ENCODE results near the gene HEPHL1. TPM values are rescaled to one million over a fixed set of nuclear protein-coding genes. Genes with fewer than 3 reads are reported as not detected.

The HEPHL1 gene
- total RNA-seq, 2 donors from 2014 or later, result not detected

GRCh38 chr11:93988912-93989311 lies 32.2 kb upstream of the HEPHL1 start:
- H3K27ac ChIP-seq, result no peak overlapping the region
- DNase-seq (ENCODE audit: low spot score) (no peak), ATAC-seq (ENCODE audit: insufficient number of reproducible peaks, low FRiP score, low read depth) (no peak)
- no peaks in the 10 kb centered on the region for H3K4me1 ChIP-seq (ENCODE audit: control insufficient read depth in 1 of 2, low read depth in 2 of 2)
- H3K36me3 ChIP-seq, result no peaks in the 10 kb centered on the region
- no peaks in the 10 kb centered on the region for H3K27me3 ChIP-seq (replicated peaks; ENCODE audit: insufficient read depth)
- peaks cover 3% of the 10 kb centered on the region for H3K9me3 ChIP-seq
- H3K4me3 ChIP-seq, result no peak overlapping the region
- TF ChIP-seq CTCF (IDR thresholded peaks at IDR 0.05), result no peak

DNA sequence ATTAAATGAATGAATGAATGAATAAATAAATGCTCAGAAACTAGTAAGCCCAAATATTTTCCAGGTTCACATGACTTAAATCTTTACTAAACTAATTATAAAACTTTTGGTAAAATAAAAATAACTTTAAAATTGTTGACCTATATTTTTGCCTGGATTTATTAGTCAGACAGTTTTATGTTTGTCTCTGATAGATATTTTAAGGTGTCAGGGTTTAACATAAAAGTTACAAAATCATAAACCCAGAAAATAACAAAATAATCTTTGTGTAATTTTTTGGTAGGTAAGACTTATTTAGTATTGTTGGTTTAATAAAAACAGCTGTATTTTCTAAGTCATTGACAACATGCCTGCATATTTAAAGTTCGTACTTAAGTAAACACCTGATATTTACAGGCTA lies 27.4 kb upstream of the HEPHL1 start:
- H3K4me3 ChIP-seq, result no peak overlapping the region
- ATAC-seq (ENCODE audit: insufficient number of reproducible peaks, low FRiP score, low read depth) (no peak), DNase-seq (ENCODE audit: low spot score) (no peak)
- H3K9me3 ChIP-seq, result peaks cover 7% of the 10 kb centered on the region
- H3K27me3 ChIP-seq (replicated peaks; ENCODE audit: insufficient read depth), result no peaks in the 10 kb centered on the region
- H3K36me3 ChIP-seq, result no peaks in the 10 kb centered on the region
- H3K27ac ChIP-seq, result no peak overlapping the region
- TF ChIP-seq CTCF (IDR thresholded peaks at IDR 0.05), result no peak
- H3K4me1 ChIP-seq (ENCODE audit: control insufficient read depth in 1 of 2, low read depth in 2 of 2), result no peaks in the 10 kb centered on the region

- DNase-seq (ENCODE audit: low spot score) (no peak), ATAC-seq (ENCODE audit: insufficient number of reproducible peaks, low FRiP score, low read depth) (no peak)
- no peaks in the 10 kb centered on the region for H3K4me1 ChIP-seq (ENCODE audit: control insufficient read depth in 1 of 2, low read depth in 2 of 2)
- no peak for TF ChIP-seq CTCF (IDR thresholded peaks at IDR 0.05)
- no peak overlapping the region for H3K27ac ChIP-seq
- H3K4me3 ChIP-seq, result no peak overlapping the region
- no peaks in the 10 kb centered on the region for H3K27me3 ChIP-seq (replicated peaks; ENCODE audit: insufficient read depth)
- H3K36me3 ChIP-seq, result no peaks in the 10 kb centered on the region
- peaks cover 7% of the 10 kb centered on the region for H3K9me3 ChIP-seq
Measured at GRCh38 chr11:93997741-93998140, 23.4 kb upstream of the HEPHL1 start.

DNA sequence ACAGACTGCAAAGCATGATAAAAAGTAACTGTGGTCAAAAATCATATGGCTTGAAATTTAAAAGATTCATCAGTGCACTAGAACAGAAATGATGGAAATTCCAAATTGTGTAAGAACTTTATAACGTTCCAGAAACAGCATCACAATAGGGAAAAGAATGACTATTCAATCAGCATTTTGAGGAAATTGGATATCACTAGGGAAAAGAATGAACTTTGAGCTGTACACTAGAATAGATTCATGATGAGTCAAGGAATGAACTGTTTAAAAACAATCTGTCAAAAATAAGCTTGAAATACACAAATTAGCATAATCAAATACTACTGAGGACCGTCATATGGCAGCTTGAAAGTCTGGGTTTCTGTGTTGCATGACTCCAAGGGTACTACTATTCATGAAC lies 20.5 kb upstream of the HEPHL1 start:
- no peak overlapping the region for H3K27ac ChIP-seq
- no peaks in the 10 kb centered on the region for H3K27me3 ChIP-seq (replicated peaks; ENCODE audit: insufficient read depth)
- no peak for TF ChIP-seq CTCF (IDR thresholded peaks at IDR 0.05)
- no peaks in the 10 kb centered on the region for H3K4me1 ChIP-seq (ENCODE audit: control insufficient read depth in 1 of 2, low read depth in 2 of 2)
- H3K36me3 ChIP-seq, result no peaks in the 10 kb centered on the region
- H3K4me3 ChIP-seq, result no peak overlapping the region
- DNase-seq (ENCODE audit: low spot score), result no peak
- H3K9me3 ChIP-seq, result no peaks in the 10 kb centered on the region
- ATAC-seq (ENCODE audit: insufficient number of reproducible peaks, low FRiP score, low read depth), result no peak

GRCh38 chr11:94002226-94002625 lies 18.9 kb upstream of the HEPHL1 start:
- Histone ChIP-seq H3K27ac (no peak overlapping the region), H3K27me3 (replicated peaks; ENCODE audit: insufficient read depth) (no peaks in the 10 kb centered on the region), H3K4me1 (ENCODE audit: control insufficient read depth in 1 of 2, low read depth in 2 of 2) (no peaks in the 10 kb centered on the region), H3K36me3 (no peaks in the 10 kb centered on the region), H3K4me3 (no peak overlapping the region), H3K9me3 (no peaks in the 10 kb centered on the region)
- TF ChIP-seq CTCF (IDR thresholded peaks at IDR 0.05), result no peak
- DNase-seq (ENCODE audit: low spot score), result no peak
- no peak for ATAC-seq (ENCODE audit: insufficient number of reproducible peaks, low FRiP score, low read depth)
